Astrocyte (in vitro differentiated cells and primary cell): ENCODE measurements around the gene AKAP1. TPM values are rescaled to one million over a fixed set of nuclear protein-coding genes. Genes with fewer than 3 reads are reported as not detected.

Experiments
- DNase-seq: peaks from one replicate; pipeline ENCODE4 v3.0.0-alpha.2; 2010; ENCODE audit warnings: low read depth
- FAIRE-seq: peaks from 2 replicates; lab custom pipeline; 2011; peaks lifted over from hg19 to GRCh38; lab: Jason Lieb, UNC
- H2AFZ ChIP-seq: 2 replicates; pipeline ENCODE4 v1.6.0; 2012; ENCODE audit warnings: low read depth, low read length, inconsistent platforms
- H3K27ac ChIP-seq: 2 replicates; pipeline ENCODE4 v1.5.1; 2011; ENCODE audit warnings: low read depth, low read length, inconsistent platforms
- H3K27me3 ChIP-seq: 2 replicates; pipeline ENCODE4 v1.6.0; 2011; ENCODE audit warnings: low read length, inconsistent platforms; ENCODE audit not compliant: insufficient read depth
- H3K36me3 ChIP-seq: 2 replicates; pipeline ENCODE4 v1.5.1; 2011; ENCODE audit warnings: low read length, inconsistent platforms; ENCODE audit not compliant: insufficient read depth
- H3K4me1 ChIP-seq: 2 replicates; pipeline ENCODE4 v1.5.1; 2011; ENCODE audit warnings: low read length, inconsistent platforms; ENCODE audit not compliant: insufficient read depth
- H3K4me2 ChIP-seq: 2 replicates; pipeline ENCODE4 v1.6.0; 2012; ENCODE audit warnings: low read length, inconsistent platforms
- H3K4me3 ChIP-seq: 2 replicates; pipeline ENCODE4 v1.5.1; 2011; ENCODE audit warnings: low read depth, mild to moderate bottlenecking, low read length, inconsistent platforms; ENCODE audit not compliant: insufficient read depth
- H3K79me2 ChIP-seq: 2 replicates; pipeline ENCODE4 v1.6.0; 2012; ENCODE audit warnings: mild to moderate bottlenecking, low read length, inconsistent platforms; ENCODE audit not compliant: insufficient read depth
- H3K9ac ChIP-seq: 2 replicates; pipeline ENCODE4 v1.6.0; 2012; ENCODE audit warnings: mild to moderate bottlenecking, low read length, inconsistent platforms
- H3K9me3 ChIP-seq: 2 replicates; pipeline ENCODE4 v1.5.1; 2012; ENCODE audit warnings: low read depth, mild to moderate bottlenecking, low read length, inconsistent platforms; ENCODE audit not compliant: insufficient read depth
- H4K20me1 ChIP-seq: 2 replicates; pipeline ENCODE4 v1.6.0; 2012; ENCODE audit warnings: low read length, inconsistent platforms; ENCODE audit not compliant: insufficient read depth
- H3K27ac Mint-ChIP-seq: one replicate; pipeline ENCODE4 v1.8.0; 2021; ENCODE audit warnings: mild to moderate bottlenecking, mixed read lengths; ENCODE audit not compliant: unreplicated experiment
- H3K27me3 Mint-ChIP-seq: one replicate; pipeline ENCODE4 v1.8.0; 2021; ENCODE audit warnings: low read depth, mixed read lengths; ENCODE audit not compliant: unreplicated experiment
- H3K36me3 Mint-ChIP-seq: one replicate; pipeline ENCODE4 v1.8.0; 2021; ENCODE audit warnings: low read depth, mixed read lengths; ENCODE audit not compliant: unreplicated experiment
- H3K4me1 Mint-ChIP-seq: one replicate; pipeline ENCODE4 v1.8.0; 2021; ENCODE audit warnings: low read depth, mixed read lengths; ENCODE audit not compliant: unreplicated experiment
- H3K4me3 Mint-ChIP-seq: one replicate; pipeline ENCODE4 v1.8.0; 2021; ENCODE audit warnings: mild to moderate bottlenecking, moderate library complexity, mixed read lengths; ENCODE audit not compliant: unreplicated experiment
- H3K9me3 Mint-ChIP-seq: one replicate; pipeline ENCODE4 v1.8.0; 2021; ENCODE audit warnings: mild to moderate bottlenecking, mixed read lengths; ENCODE audit not compliant: unreplicated experiment
- EZH2 ChIP-seq: IDR thresholded peaks from 2 replicates; pipeline ENCODE4 v1.6.1; 2012; ENCODE audit warnings: mild to moderate bottlenecking, low read length, inconsistent platforms; ENCODE audit not compliant: insufficient read depth
- total RNA-seq: library from RNA; stranded (reverse); gene quantifications from 2 replicates; pipeline ENCODE4 v1.2.1, GENCODE V29; 2021
- TF ChIP-seq, protein P1 (sequence below): IDR thresholded peaks from 2 replicates; pipeline ENCODE4 v1.5.1; 2011; ENCODE audit warnings: low read depth, mild to moderate bottlenecking, inconsistent platforms, low read length, moderate library complexity; ENCODE audit not compliant: insufficient read depth

AKAP1 gene
- total RNA-seq, 1 donor from 2014 or later: 12.5 TPM

DNA sequence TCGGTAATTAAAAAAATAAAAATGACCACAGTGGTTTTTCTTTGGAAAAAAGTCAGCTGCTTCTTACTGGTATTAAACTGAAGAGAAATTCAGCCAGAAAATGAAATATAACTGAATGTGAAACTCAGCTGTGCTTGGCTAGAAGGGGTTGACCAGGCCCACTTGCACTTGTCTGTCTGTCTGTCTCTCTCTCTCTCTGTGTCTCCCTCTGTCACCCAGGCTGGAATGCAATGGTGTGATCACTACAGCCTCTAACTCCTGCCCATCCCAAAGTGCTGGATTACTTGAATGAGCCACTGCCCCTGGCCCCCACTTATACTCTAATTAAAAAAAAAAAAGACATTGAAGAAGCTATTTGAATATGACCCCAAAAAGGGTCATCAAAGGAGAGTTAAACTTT, 17.3 kb upstream of the AKAP1 start:
- no peak overlapping the region for H3K4me3 ChIP-seq
- H3K4me1 ChIP-seq: no peaks in the 10 kb centered on the region
- TF ChIP-seq, protein P1, sequence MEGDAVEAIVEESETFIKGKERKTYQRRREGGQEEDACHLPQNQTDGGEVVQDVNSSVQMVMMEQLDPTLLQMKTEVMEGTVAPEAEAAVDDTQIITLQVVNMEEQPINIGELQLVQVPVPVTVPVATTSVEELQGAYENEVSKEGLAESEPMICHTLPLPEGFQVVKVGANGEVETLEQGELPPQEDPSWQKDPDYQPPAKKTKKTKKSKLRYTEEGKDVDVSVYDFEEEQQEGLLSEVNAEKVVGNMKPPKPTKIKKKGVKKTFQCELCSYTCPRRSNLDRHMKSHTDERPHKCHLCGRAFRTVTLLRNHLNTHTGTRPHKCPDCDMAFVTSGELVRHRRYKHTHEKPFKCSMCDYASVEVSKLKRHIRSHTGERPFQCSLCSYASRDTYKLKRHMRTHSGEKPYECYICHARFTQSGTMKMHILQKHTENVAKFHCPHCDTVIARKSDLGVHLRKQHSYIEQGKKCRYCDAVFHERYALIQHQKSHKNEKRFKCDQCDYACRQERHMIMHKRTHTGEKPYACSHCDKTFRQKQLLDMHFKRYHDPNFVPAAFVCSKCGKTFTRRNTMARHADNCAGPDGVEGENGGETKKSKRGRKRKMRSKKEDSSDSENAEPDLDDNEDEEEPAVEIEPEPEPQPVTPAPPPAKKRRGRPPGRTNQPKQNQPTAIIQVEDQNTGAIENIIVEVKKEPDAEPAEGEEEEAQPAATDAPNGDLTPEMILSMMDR: no peak
- no peak for TF ChIP-seq EZH2
- H3K4me1 Mint-ChIP-seq: no peaks in the 10 kb centered on the region
- peaks cover 3% of the 10 kb centered on the region for H3K27me3 Mint-ChIP-seq
- H3K4me2 ChIP-seq: no peak overlapping the region
- no peak overlapping the region for H2AFZ ChIP-seq
- H3K79me2 ChIP-seq: no peaks in the 10 kb centered on the region
- H3K27me3 ChIP-seq: peaks cover 3% of the 10 kb centered on the region
- FAIRE-seq: no peak
- DNase-seq: no peak
- H4K20me1 ChIP-seq: no peaks in the 10 kb centered on the region
- no peaks in the 10 kb centered on the region for H3K9me3 ChIP-seq
- no peaks in the 10 kb centered on the region for H3K36me3 Mint-ChIP-seq
- H3K36me3 ChIP-seq: no peaks in the 10 kb centered on the region
- H3K4me3 Mint-ChIP-seq: no peak overlapping the region
- no peak overlapping the region for H3K27ac ChIP-seq
- no peak overlapping the region for H3K27ac Mint-ChIP-seq
- no peaks in the 10 kb centered on the region for H3K9me3 Mint-ChIP-seq
- no peak overlapping the region for H3K9ac ChIP-seq

DNA sequence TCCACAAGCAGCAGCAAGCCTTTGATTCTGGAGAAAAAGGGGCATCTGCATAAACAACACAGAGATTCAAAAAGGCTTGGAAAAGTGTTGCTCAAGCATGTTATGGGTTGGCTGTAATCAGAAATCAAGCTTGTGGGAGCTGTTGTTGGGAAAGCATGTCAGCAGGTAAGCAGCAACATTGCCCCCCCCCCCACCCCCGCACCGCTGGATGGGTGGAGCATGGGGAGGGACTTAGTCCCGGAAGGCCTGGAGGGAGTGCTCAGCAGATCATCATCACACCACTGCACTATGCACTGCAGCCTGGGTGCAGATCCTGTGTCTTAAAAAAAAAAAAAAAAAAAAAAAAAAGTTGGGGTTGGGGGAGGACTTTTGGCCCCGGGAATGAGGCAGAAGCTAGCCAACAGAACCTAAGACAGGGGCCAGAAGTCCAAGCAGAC, 16.8 kb upstream of the AKAP1 start:
- TF ChIP-seq, protein P1: no peak
- TF ChIP-seq EZH2: no peak
- Histone ChIP-seq H2AFZ (no peak overlapping the region), H3K4me2 (no peak overlapping the region)

DNA sequence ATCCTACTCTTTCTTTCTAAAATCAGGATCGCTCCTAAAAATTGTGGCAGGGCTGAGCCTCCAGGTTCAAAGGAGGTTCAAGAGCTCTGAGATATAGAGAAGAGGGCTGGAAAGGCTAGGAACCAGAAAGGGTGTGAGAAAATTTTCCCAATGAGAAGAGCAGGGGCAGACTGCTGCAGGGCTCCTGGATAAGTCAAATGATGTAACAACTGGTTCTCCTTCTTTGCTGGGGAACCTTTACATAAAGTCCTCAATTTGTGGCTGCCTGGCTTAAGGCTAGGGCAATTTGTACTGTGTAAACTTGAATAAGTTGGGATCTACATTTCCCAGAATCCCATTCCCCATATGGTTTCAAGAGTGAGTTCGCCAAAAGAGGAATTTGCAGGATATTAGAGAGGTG, 16.3 kb upstream of the AKAP1 start:
- no peak overlapping the region for H2AFZ ChIP-seq
- H3K4me1 ChIP-seq: no peaks in the 10 kb centered on the region
- no peaks in the 10 kb centered on the region for H4K20me1 ChIP-seq
- no peak overlapping the region for H3K27ac ChIP-seq
- TF ChIP-seq, protein P1: no peak
- TF ChIP-seq EZH2: no peak
- no peak overlapping the region for H3K9ac ChIP-seq
- Mint-ChIP-seq H3K27me3 (no peaks in the 10 kb centered on the region), H3K27ac (no peak overlapping the region), H3K4me1 (no peaks in the 10 kb centered on the region), H3K36me3 (no peaks in the 10 kb centered on the region), H3K4me3 (no peak overlapping the region), H3K9me3 (no peaks in the 10 kb centered on the region)
- FAIRE-seq: no peak
- no peaks in the 10 kb centered on the region for H3K36me3 ChIP-seq
- no peaks in the 10 kb centered on the region for H3K9me3 ChIP-seq
- peaks cover 3% of the 10 kb centered on the region for H3K27me3 ChIP-seq
- no peak overlapping the region for H3K4me2 ChIP-seq
- DNase-seq: no peak
- H3K79me2 ChIP-seq: no peaks in the 10 kb centered on the region
- no peak overlapping the region for H3K4me3 ChIP-seq

More for the DNA sequence above, 16.8 kb upstream of the AKAP1 start:
- no peaks in the 10 kb centered on the region for H3K9me3 ChIP-seq
- H3K4me1 ChIP-seq: no peaks in the 10 kb centered on the region
- H4K20me1 ChIP-seq: no peaks in the 10 kb centered on the region
- no peaks in the 10 kb centered on the region for H3K79me2 ChIP-seq
- no peak for DNase-seq
- H3K9ac ChIP-seq: no peak overlapping the region
- Mint-ChIP-seq H3K9me3 (no peaks in the 10 kb centered on the region), H3K36me3 (no peaks in the 10 kb centered on the region), H3K4me3 (no peak overlapping the region), H3K27me3 (peaks cover 2% of the 10 kb centered on the region), H3K4me1 (no peaks in the 10 kb centered on the region), H3K27ac (no peak overlapping the region)
- no peak overlapping the region for H3K27ac ChIP-seq
- H3K36me3 ChIP-seq: no peaks in the 10 kb centered on the region
- no peak for FAIRE-seq
- peaks cover 3% of the 10 kb centered on the region for H3K27me3 ChIP-seq
- no peak overlapping the region for H3K4me3 ChIP-seq
